MM.1S (cell line): ENCODE data around the gene CTDSP2.

ENCODE experiments used
- DNase-seq: peaks from one replicate; pipeline ENCODE4 v3.0.0-alpha.2; 2015
- H2AFZ ChIP-seq: fragments of 300-600 bp; sonication (generic); 2 replicates; pipeline ENCODE4 v1.6.0; 2016; ENCODE audit warnings: antibody characterized with exemption, low read length
- H3F3A ChIP-seq: fragments of 300-600 bp; sonication (generic); 2 replicates; pipeline ENCODE4 v1.6.1; 2016; ENCODE audit warnings: mild to moderate bottlenecking, antibody characterized with exemption, low read length, moderate library complexity, mixed read lengths; ENCODE audit not compliant: insufficient read depth
- H3K27ac ChIP-seq: fragments of 300-600 bp; sonication (generic); 2 replicates; pipeline ENCODE4 v1.5.1; 2016; ENCODE audit warnings: mild to moderate bottlenecking, low read length
- H3K27me3 ChIP-seq: fragments of 300-600 bp; sonication (generic); replicated peaks from 2 replicates; pipeline ENCODE4 v1.6.0; 2016; ENCODE audit warnings: low read length; ENCODE audit not compliant: insufficient read depth
- H3K36me3 ChIP-seq: fragments of 300-600 bp; sonication (generic); replicated peaks from 2 replicates; pipeline ENCODE4 v1.6.1; 2016; ENCODE audit warnings: mild to moderate bottlenecking, low read length, mixed read lengths; ENCODE audit not compliant: insufficient read depth
- H3K4me1 ChIP-seq: fragments of 300-600 bp; sonication (generic); 2 replicates; pipeline ENCODE4 v1.6.1; 2016; ENCODE audit warnings: low read length, mixed read lengths
- H3K4me2 ChIP-seq: fragments of 300-600 bp; sonication (generic); 2 replicates; pipeline ENCODE4 v1.6.0; 2016; ENCODE audit warnings: low read depth, low read length
- H3K4me3 ChIP-seq: fragments of 300-600 bp; sonication (generic); 2 replicates; pipeline ENCODE4 v1.5.1; 2016; ENCODE audit warnings: low read length, mixed read lengths
- H3K79me2 ChIP-seq: fragments of 300-600 bp; sonication (generic); 2 replicates; pipeline ENCODE4 v1.6.1; 2016; ENCODE audit warnings: mixed run types, low read length, mixed read lengths
- H3K9ac ChIP-seq: fragments of 300-600 bp; sonication (generic); 2 replicates; pipeline ENCODE4 v1.6.1; 2016; ENCODE audit warnings: low read length, mixed read lengths
- H3K9me2 ChIP-seq: fragments of 300-600 bp; sonication (generic); replicated peaks from 2 replicates; pipeline ENCODE4 v1.6.1; 2016; ENCODE audit warnings: mild to moderate bottlenecking, low read length, mixed read lengths; ENCODE audit not compliant: insufficient read depth
- H3K9me3 ChIP-seq: fragments of 300-600 bp; sonication (generic); replicated peaks from 2 replicates; pipeline ENCODE4 v1.6.1; 2016; ENCODE audit warnings: mild to moderate bottlenecking, low read length, mixed read lengths; ENCODE audit not compliant: insufficient read depth
- H4K20me1 ChIP-seq: fragments of 300-600 bp; sonication (generic); 2 replicates; pipeline ENCODE4 v1.6.1; 2016; ENCODE audit warnings: mild to moderate bottlenecking, low read length, moderate library complexity, mixed read lengths; ENCODE audit not compliant: insufficient read depth
- CTCF ChIP-seq: fragments of 300-600 bp; sonication (generic); IDR thresholded peaks from 2 replicates; pipeline ENCODE4 v1.5.1; 2016; ENCODE audit warnings: antibody characterized with exemption, low read length, mixed read lengths
- EZH2 ChIP-seq: fragments of 300-600 bp; sonication (generic); optimal IDR thresholded peaks from 2 replicates; pipeline ENCODE3; 2017; ENCODE audit warnings: low read depth, mild to moderate bottlenecking, antibody characterized with exemption, low read length, mixed read lengths
- EZH2phosphoT487 ChIP-seq: fragments of 300-600 bp; sonication (generic); IDR thresholded peaks from 2 replicates; pipeline ENCODE4 v1.6.1; 2018; ENCODE audit warnings: antibody characterized with exemption, low read length

Gene CTDSP2

GRCh38 chr12:57829025-57829777 lies 17.3 kb downstream of the CTDSP2 start:
- Histone ChIP-seq H3K4me3 (no peak overlapping the region), H3K9me2 (no peaks in the 10 kb centered on the region), H3K4me2 (no peak overlapping the region), H3K4me1 (peaks cover 28% of the 10 kb centered on the region), H3K27me3 (no peaks in the 10 kb centered on the region), H3K79me2 (peaks cover 78% of the 10 kb centered on the region), H3F3A (peaks cover 18% of the 10 kb centered on the region), H3K27ac (no peak overlapping the region), H3K9me3 (no peaks in the 10 kb centered on the region), H3K36me3 (peaks cover 15% of the 10 kb centered on the region; the same call in 1 of the 2 replicates), H3K9ac (no peak overlapping the region), H4K20me1 (peaks cover 20% of the 10 kb centered on the region; the same call in 1 of the 2 replicates), H2AFZ (no peak overlapping the region)
- DNase-seq: no peak
- no peak for TF ChIP-seq EZH2phosphoT487
- no peak for TF ChIP-seq CTCF
- no peak for TF ChIP-seq EZH2

- Histone ChIP-seq H3K9ac (no peak overlapping the region), H4K20me1 (peaks cover 14% of the 10 kb centered on the region; the same call in 1 of the 2 replicates), H2AFZ (no peak overlapping the region), H3K4me2 (no peak overlapping the region), H3K9me2 (no peaks in the 10 kb centered on the region), H3K4me3 (no peak overlapping the region), H3K4me1 (peaks cover 9% of the 10 kb centered on the region), H3F3A (peaks cover 9% of the 10 kb centered on the region), H3K27ac (no peak overlapping the region), H3K27me3 (no peaks in the 10 kb centered on the region), H3K9me3 (no peaks in the 10 kb centered on the region), H3K79me2 (peaks cover 56% of the 10 kb centered on the region), H3K36me3 (peaks cover 15% of the 10 kb centered on the region)
- TF ChIP-seq EZH2 (no peak), CTCF (no peak), EZH2phosphoT487 (no peak)
- DNase-seq: no peak
Measured at GRCh38 chr12:57826966-57827365, 19.6 kb downstream of the CTDSP2 start.

- Histone ChIP-seq H3K4me3 (no peak overlapping the region), H3K36me3 (peaks cover 15% of the 10 kb centered on the region), H3K79me2 (peaks cover 50% of the 10 kb centered on the region), H3F3A (peaks cover 3% of the 10 kb centered on the region; the same call in 1 of the 2 replicates), H3K9me3 (no peaks in the 10 kb centered on the region), H2AFZ (no peak overlapping the region), H3K27me3 (no peaks in the 10 kb centered on the region), H3K9ac (no peak overlapping the region), H4K20me1 (peaks cover 11% of the 10 kb centered on the region; the same call in 1 of the 2 replicates), H3K27ac (no peak overlapping the region), H3K4me2 (no peak overlapping the region), H3K4me1 (peaks cover 3% of the 10 kb centered on the region), H3K9me2 (no peaks in the 10 kb centered on the region)
- DNase-seq: no peak
- TF ChIP-seq EZH2phosphoT487 (no peak), CTCF (no peak), EZH2 (no peak)
Measured at GRCh38 chr12:57826400-57826799, 20.1 kb downstream of the CTDSP2 start.
